PC-9 (cell line): Measurements from ENCODE around the gene ERC2.

Experiments
- EZH2 ChIP-seq: fragments of 200-600 bp; sonication (generic); IDR thresholded peaks from 2 replicates; pipeline ENCODE4 v1.8.0; 2017; ENCODE audit warnings: antibody characterized with exemption, low read depth
- TF ChIP-seq, protein P1 (sequence below): fragments of 200-600 bp; sonication (generic); conservative IDR thresholded peaks from 2 replicates; pipeline ENCODE4 v1.6.1; 2017; ENCODE audit warnings: mixed run types, antibody characterized with exemption, mild to moderate bottlenecking, moderate library complexity

DNA sequence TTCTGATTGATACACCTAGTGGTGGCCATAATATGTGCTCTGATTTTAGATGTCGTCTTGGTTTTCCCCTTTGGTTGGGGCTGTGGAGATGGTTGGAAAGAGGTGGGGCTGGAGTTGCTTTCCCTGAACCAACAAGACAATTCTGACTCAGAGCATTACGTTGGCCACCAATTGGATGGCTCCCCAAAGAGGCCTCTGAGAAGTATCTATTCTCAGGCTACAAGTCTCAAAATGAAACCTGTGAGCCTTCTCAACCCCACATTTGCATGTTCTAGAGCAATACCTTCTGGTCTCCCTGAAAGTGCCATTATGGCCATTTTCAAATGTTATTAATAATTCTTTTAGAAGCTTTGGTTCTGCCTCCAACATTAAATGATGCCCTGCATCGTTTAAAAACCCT lies 792.8 kb downstream of the ERC2 start:
- TF ChIP-seq, protein P1, sequence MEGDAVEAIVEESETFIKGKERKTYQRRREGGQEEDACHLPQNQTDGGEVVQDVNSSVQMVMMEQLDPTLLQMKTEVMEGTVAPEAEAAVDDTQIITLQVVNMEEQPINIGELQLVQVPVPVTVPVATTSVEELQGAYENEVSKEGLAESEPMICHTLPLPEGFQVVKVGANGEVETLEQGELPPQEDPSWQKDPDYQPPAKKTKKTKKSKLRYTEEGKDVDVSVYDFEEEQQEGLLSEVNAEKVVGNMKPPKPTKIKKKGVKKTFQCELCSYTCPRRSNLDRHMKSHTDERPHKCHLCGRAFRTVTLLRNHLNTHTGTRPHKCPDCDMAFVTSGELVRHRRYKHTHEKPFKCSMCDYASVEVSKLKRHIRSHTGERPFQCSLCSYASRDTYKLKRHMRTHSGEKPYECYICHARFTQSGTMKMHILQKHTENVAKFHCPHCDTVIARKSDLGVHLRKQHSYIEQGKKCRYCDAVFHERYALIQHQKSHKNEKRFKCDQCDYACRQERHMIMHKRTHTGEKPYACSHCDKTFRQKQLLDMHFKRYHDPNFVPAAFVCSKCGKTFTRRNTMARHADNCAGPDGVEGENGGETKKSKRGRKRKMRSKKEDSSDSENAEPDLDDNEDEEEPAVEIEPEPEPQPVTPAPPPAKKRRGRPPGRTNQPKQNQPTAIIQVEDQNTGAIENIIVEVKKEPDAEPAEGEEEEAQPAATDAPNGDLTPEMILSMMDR, result no peak
- no peak for TF ChIP-seq EZH2
